Measurements from ENCODE around the gene GPR25. TPM values are rescaled to one million over a fixed set of nuclear protein-coding genes. Genes with fewer than 3 reads are reported as not detected.

GPR25 gene
- total RNA-seq, 1 donor from 2014 or later, result not detected

- H3K4me3 Mint-ChIP-seq (ENCODE audit: unreplicated experiment), result no peak overlapping the region
- no peaks in the 10 kb centered on the region for H3K9me3 Mint-ChIP-seq (ENCODE audit: unreplicated experiment)
- TF ChIP-seq CTCF (IDR thresholded peaks at IDR 0.05; ENCODE audit: unreplicated experiment), result no peak
- no peak overlapping the region for H3K27ac Mint-ChIP-seq (ENCODE audit: unreplicated experiment)
- H3K36me3 Mint-ChIP-seq (ENCODE audit: low read depth, unreplicated experiment), result no peaks in the 10 kb centered on the region
- no peaks in the 10 kb centered on the region for H3K4me1 Mint-ChIP-seq (ENCODE audit: unreplicated experiment)
- no peak for DNase-seq (ENCODE audit: low spot score)
- peaks cover 7% of the 10 kb centered on the region for H3K27me3 Mint-ChIP-seq (ENCODE audit: unreplicated experiment)
Measured at GRCh38 chr1:200869753-200870391, 2.9 kb upstream of the GPR25 start.

- Mint-ChIP-seq H3K4me3 (ENCODE audit: unreplicated experiment) (no peak overlapping the region), H3K9me3 (ENCODE audit: unreplicated experiment) (no peaks in the 10 kb centered on the region), H3K27me3 (ENCODE audit: unreplicated experiment) (peaks cover 7% of the 10 kb centered on the region), H3K36me3 (ENCODE audit: low read depth, unreplicated experiment) (no peaks in the 10 kb centered on the region), H3K27ac (ENCODE audit: unreplicated experiment) (no peak overlapping the region), H3K4me1 (ENCODE audit: unreplicated experiment) (peaks cover 10% of the 10 kb centered on the region)
- no peak for DNase-seq (ENCODE audit: low spot score)
- no peak for TF ChIP-seq CTCF (IDR thresholded peaks at IDR 0.05; ENCODE audit: unreplicated experiment)
Measured at GRCh38 chr1:200873116-200873670, 412 bp downstream of the GPR25 start.

- TF ChIP-seq CTCF (IDR thresholded peaks at IDR 0.05; ENCODE audit: unreplicated experiment), result no peak
- Mint-ChIP-seq H3K27me3 (ENCODE audit: unreplicated experiment) (peaks cover 7% of the 10 kb centered on the region), H3K27ac (ENCODE audit: unreplicated experiment) (no peak overlapping the region), H3K4me3 (ENCODE audit: unreplicated experiment) (no peak overlapping the region), H3K4me1 (ENCODE audit: unreplicated experiment) (peaks cover 10% of the 10 kb centered on the region), H3K36me3 (ENCODE audit: low read depth, unreplicated experiment) (no peaks in the 10 kb centered on the region), H3K9me3 (ENCODE audit: unreplicated experiment) (no peaks in the 10 kb centered on the region)
- no peak for DNase-seq (ENCODE audit: low spot score)
Measured at GRCh38 chr1:200873671-200874397, 1.1 kb downstream of the GPR25 start.

GRCh38 chr1:200874694-200875093 is 1.9 kb downstream of the GPR25 start:
- Mint-ChIP-seq H3K27ac (ENCODE audit: unreplicated experiment) (no peak overlapping the region), H3K27me3 (ENCODE audit: unreplicated experiment) (peaks cover 7% of the 10 kb centered on the region), H3K4me3 (ENCODE audit: unreplicated experiment) (no peak overlapping the region)

More at GRCh38 chr1:200874694-200875093, 1.9 kb downstream of the GPR25 start:
- TF ChIP-seq CTCF (IDR thresholded peaks at IDR 0.05; ENCODE audit: unreplicated experiment), result no peak
- Mint-ChIP-seq H3K9me3 (ENCODE audit: unreplicated experiment) (no peaks in the 10 kb centered on the region), H3K4me1 (ENCODE audit: unreplicated experiment) (peaks cover 10% of the 10 kb centered on the region), H3K36me3 (ENCODE audit: low read depth, unreplicated experiment) (no peaks in the 10 kb centered on the region)
- no peak for DNase-seq (ENCODE audit: low spot score)

Measured in endothelial cell (in vitro differentiated cells).